Activated B cell treated with CpG ODN at 0.5 μM for 24 hours (primary cell): ENCODE data around the gene ADSL. TPM values are rescaled to one million over a fixed set of nuclear protein-coding genes. Genes with fewer than 3 reads are reported as not detected.

Source experiments
- ATAC-seq: fragments of 200-7000 bp; cut with Tn5 transposase; one replicate; pipeline ENCODE4 v1.10.0; 2021; ENCODE audit warnings: low read depth, mild to moderate bottlenecking, moderate library complexity
- CTCF ChIA-PET: fragments of 350-600 bp; sonication (Branson Sonifier 250); formaldehyde crosslinking; loops from one replicate; lab custom pipeline; 2021; ENCODE audit warnings: antibody characterized with exemption; lab: Charles Lee
- POLR2A ChIA-PET: fragments of 350-600 bp; sonication (Branson Sonifier 250); formaldehyde crosslinking; loops from one replicate; lab custom pipeline; 2021; ENCODE audit warnings: antibody characterized with exemption; lab: Charles Lee
- DNase-seq: peaks from one replicate; pipeline ENCODE4 v3.0.0; 2022
- H3K27ac Mint-ChIP-seq: one replicate; pipeline ENCODE4 v1.8.0; 2020; ENCODE audit warnings: mixed read lengths
- H3K27me3 Mint-ChIP-seq: one replicate; pipeline ENCODE4 v1.8.0; 2021; ENCODE audit warnings: mixed read lengths
- H3K36me3 Mint-ChIP-seq: one replicate; pipeline ENCODE4 v1.8.0; 2021; ENCODE audit warnings: low read depth, mixed read lengths
- H3K4me1 Mint-ChIP-seq: one replicate; pipeline ENCODE4 v1.8.0; 2021; ENCODE audit warnings: mixed read lengths
- H3K4me3 Mint-ChIP-seq: one replicate; pipeline ENCODE4 v1.8.0; 2020; ENCODE audit warnings: mild to moderate bottlenecking, mixed read lengths
- H3K9me3 Mint-ChIP-seq: one replicate; pipeline ENCODE4 v1.8.0; 2020; ENCODE audit warnings: mixed read lengths
- CTCF ChIP-seq: fragments of 200-600 bp; IDR thresholded peaks from one replicate; pipeline ENCODE4 v1.8.0; 2022; ENCODE audit warnings: antibody characterized with exemption, mild to moderate bottlenecking
- intact Hi-C: fragments of 100-400 bp; cut with micrococcal nuclease; formaldehyde crosslinking; loops from one replicate; pipeline ENCODE4 v1.15.1; 2024
- total RNA-seq: library from RNA; stranded (reverse); gene quantifications from 2 replicates; pipeline ENCODE4 v1.2.3, GENCODE V29; 2022

Gene ADSL
- total RNA-seq, 1 donor from 2014 or later = 102 TPM

DNA sequence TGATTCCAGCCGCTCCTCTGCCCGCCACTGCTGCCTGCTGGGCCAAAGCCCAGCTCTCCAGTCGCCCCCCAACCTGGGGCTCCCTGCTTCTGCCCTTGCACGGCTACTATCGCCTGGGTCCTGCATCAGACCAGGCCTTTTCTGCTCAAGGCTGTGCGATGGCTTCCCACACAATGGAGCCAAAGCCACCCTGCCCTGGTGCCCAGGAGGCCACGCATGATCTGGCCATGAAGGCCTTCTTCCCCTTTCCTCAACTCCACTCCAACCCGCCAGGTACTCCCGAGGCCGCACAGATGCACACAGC is 69.9 kb downstream of the ADSL start:
- intact Hi-C loops = no loop called here
- ATAC-seq = no peak

GRCh38 chr22:40416636-40417035 is 70.3 kb downstream of the ADSL start:
- H3K4me3 Mint-ChIP-seq = peak overlapping the region; percentile 28
- ChIA-PET POLR2A (interaction anchor here (0.6 to 1.9 kb wide), 3 partner anchors 11 to 22 kb away, joined by 3 to 9 read pairs (median 4); no protein-coding TSS in a partner anchor), CTCF (interaction anchor here (1.5 to 1.8 kb wide), 2 partner anchors 31 to 229 kb away, joined by 5 to 6 read pairs; no protein-coding TSS in a partner anchor)
- peak overlapping the region; percentile 91 for H3K27ac Mint-ChIP-seq
- DNase-seq (no peak), ATAC-seq (no peak)
- no peak for TF ChIP-seq CTCF
- H3K4me1 Mint-ChIP-seq = peaks cover 76% of the 10 kb centered on the region
- intact Hi-C loops = no loop called here
- no peaks in the 10 kb centered on the region for H3K27me3 Mint-ChIP-seq
- peaks cover 55% of the 10 kb centered on the region for H3K36me3 Mint-ChIP-seq
- no peaks in the 10 kb centered on the region for H3K9me3 Mint-ChIP-seq

More for the DNA sequence above, 69.9 kb downstream of the ADSL start:
- CTCF ChIA-PET = interaction anchor here (1.5 to 1.8 kb wide), 2 partner anchors 31 to 230 kb away, joined by 5 to 6 read pairs; no protein-coding TSS in a partner anchor
- POLR2A ChIA-PET = interaction anchor here (0.6 to 2.9 kb wide), 6 partner anchors 10 to 22 kb away, joined by 4 to 29 read pairs (median 6); no protein-coding TSS in a partner anchor
- Mint-ChIP-seq H3K27me3 (no peaks in the 10 kb centered on the region), H3K36me3 (peaks cover 54% of the 10 kb centered on the region), H3K9me3 (no peaks in the 10 kb centered on the region), H3K4me3 (peak overlapping the region; percentile 75), H3K4me1 (peaks cover 80% of the 10 kb centered on the region), H3K27ac (peak overlapping the region; percentile 91)
- TF ChIP-seq CTCF = no peak
- no peak for DNase-seq

GRCh38 chr22:40417041-40417440 is 70.7 kb downstream of the ADSL start:
- ChIA-PET CTCF (interaction anchor here (0.6 kb wide), 1 partner anchor 394 kb away, joined by 3 read pairs; no protein-coding TSS in a partner anchor), POLR2A (interaction anchor here (0.9 kb wide), 1 partner anchor 11 kb away, joined by 3 read pairs; no protein-coding TSS in a partner anchor)
- no peak for TF ChIP-seq CTCF
- Mint-ChIP-seq H3K36me3 (peaks cover 55% of the 10 kb centered on the region), H3K27ac (peak overlapping the region; percentile 91), H3K4me1 (peaks cover 75% of the 10 kb centered on the region), H3K27me3 (no peaks in the 10 kb centered on the region), H3K9me3 (no peaks in the 10 kb centered on the region), H3K4me3 (no peak overlapping the region)
- DNase-seq (no peak), ATAC-seq (no peak)
- intact Hi-C loops = no loop called here

DNA sequence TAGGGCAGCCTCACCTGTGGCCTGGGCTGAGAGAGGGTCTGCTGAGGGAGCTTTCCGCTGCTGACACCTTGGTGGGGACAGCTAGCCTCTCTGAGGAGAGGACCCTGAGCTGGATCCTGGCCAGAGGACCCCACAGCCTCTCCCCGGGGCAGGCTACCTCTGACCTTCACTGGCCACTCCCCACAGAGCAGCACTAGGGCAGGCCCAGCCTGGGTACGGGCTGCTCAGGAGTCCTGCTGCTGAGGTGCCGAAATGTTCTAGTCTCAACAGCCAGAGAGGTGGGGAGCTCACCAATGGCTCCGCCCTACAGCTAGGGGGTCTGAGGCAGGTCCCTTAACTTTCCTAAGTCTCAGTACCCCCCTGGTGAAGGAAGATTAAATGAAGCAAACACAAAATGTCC is 71.6 kb downstream of the ADSL start:
- no peak for TF ChIP-seq CTCF
- Mint-ChIP-seq H3K27ac (peak overlapping the region; percentile 41), H3K4me1 (peaks cover 67% of the 10 kb centered on the region), H3K36me3 (peaks cover 58% of the 10 kb centered on the region), H3K9me3 (no peaks in the 10 kb centered on the region), H3K4me3 (no peak overlapping the region), H3K27me3 (no peaks in the 10 kb centered on the region)
- no peak for ATAC-seq
- DNase-seq = no peak
- ChIA-PET CTCF (interaction anchor here (0.6 to 1.7 kb wide), 2 partner anchors 19 to 393 kb away, joined by 3 to 6 read pairs; no protein-coding TSS in a partner anchor), POLR2A (no interaction called here)
- intact Hi-C loops = no loop called here

DNA sequence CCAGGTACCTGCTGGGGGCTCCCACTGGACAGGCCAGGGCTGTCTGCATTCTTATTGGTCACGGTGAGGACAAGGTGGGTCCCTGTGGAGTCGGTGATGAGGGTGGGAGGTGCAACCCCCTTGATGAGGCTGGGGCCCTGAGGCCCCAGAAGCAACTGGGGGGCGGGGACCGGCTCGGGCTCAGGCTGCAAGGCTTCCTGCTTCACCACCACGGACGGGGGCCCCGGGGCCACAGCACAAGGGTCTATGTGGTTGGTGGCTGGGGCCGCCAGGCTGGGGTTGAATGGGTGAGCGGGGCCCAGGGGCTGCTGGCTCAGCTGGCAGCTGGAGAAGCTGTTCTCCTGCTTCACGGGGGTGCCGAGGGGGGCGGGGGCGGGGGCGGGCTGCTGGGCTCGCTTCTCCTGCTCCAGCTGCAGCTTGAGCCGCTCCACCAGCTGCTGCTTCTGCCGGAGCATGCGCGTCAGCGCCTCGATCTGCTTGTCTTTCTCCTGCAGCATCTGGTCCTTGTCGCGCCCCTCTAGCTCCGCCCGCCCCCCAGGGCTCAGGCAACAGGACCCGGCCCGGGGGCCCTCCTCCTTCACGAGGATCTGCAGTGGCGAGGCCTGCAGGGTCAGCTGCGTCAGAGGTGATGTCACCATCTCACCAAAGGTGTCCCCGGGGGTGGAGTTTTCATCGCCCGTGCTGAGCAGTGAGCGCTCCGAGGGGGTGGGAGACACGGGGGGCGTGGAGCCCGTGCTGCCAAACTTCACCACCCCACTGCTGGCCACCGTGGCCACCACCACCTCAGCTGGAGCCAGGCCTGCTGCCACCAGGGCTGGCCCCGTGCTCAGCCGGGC is 72.3 kb downstream of the ADSL start:
- peaks cover 65% of the 10 kb centered on the region for H3K36me3 Mint-ChIP-seq
- CTCF ChIA-PET = interaction anchor here (1.7 kb wide), 1 partner anchor 19 kb away, joined by 6 read pairs; no protein-coding TSS in a partner anchor
- peaks cover 60% of the 10 kb centered on the region for H3K4me1 Mint-ChIP-seq
- H3K9me3 Mint-ChIP-seq = no peaks in the 10 kb centered on the region
- POLR2A ChIA-PET = interaction anchor here (0.9 to 1.1 kb wide), 3 partner anchors 10 to 41 kb away, joined by 3 read pairs; no protein-coding TSS in a partner anchor
- ATAC-seq (peak; percentile 5), DNase-seq (no peak)
- no peaks in the 10 kb centered on the region for H3K27me3 Mint-ChIP-seq
- no peak overlapping the region for H3K4me3 Mint-ChIP-seq
- no peak for TF ChIP-seq CTCF
- intact Hi-C loops = no loop called here
- peak overlapping the region; percentile 41 for H3K27ac Mint-ChIP-seq
